SU-DHL-6 (cell line): Measurements from ENCODE around the gene PLA2G2C.

ENCODE experiments used
- CTCF ChIP-seq: fragments of 200-600 bp; sonication (generic); IDR thresholded peaks from one replicate; pipeline ENCODE4 v1.5.1; 2017; ENCODE audit warnings: antibody characterized with exemption, mild to moderate bottlenecking, low read length, moderate library complexity; ENCODE audit not compliant: insufficient read depth, poor library complexity, severe bottlenecking
- EZH2phosphoT487 ChIP-seq: fragments of 200-600 bp; sonication (generic), shearing (Covaris generic); conservative IDR thresholded peaks from 2 replicates; pipeline ENCODE4 v1.6.1; 2018; ENCODE audit warnings: mild to moderate bottlenecking, antibody characterized with exemption, low read length, moderate library complexity, mixed read lengths

GRCh38 chr1:20179371-20180128, 6.8 kb downstream of the PLA2G2C start:
- no peak for TF ChIP-seq CTCF
- no peak for TF ChIP-seq EZH2phosphoT487
